ENCODE measurements around the gene SLC7A14.

GRCh38 chr3:170499562-170500156, 86.2 kb downstream of the SLC7A14 start:
- no peak for TF ChIP-seq POLR2A (IDR thresholded peaks at IDR 0.05; ENCODE audit: low read depth, low read length)
- TF ChIP-seq, protein P1, sequence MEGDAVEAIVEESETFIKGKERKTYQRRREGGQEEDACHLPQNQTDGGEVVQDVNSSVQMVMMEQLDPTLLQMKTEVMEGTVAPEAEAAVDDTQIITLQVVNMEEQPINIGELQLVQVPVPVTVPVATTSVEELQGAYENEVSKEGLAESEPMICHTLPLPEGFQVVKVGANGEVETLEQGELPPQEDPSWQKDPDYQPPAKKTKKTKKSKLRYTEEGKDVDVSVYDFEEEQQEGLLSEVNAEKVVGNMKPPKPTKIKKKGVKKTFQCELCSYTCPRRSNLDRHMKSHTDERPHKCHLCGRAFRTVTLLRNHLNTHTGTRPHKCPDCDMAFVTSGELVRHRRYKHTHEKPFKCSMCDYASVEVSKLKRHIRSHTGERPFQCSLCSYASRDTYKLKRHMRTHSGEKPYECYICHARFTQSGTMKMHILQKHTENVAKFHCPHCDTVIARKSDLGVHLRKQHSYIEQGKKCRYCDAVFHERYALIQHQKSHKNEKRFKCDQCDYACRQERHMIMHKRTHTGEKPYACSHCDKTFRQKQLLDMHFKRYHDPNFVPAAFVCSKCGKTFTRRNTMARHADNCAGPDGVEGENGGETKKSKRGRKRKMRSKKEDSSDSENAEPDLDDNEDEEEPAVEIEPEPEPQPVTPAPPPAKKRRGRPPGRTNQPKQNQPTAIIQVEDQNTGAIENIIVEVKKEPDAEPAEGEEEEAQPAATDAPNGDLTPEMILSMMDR (conservative IDR thresholded peaks at IDR 0.05; ENCODE audit: low read depth, low read length): peak; percentile 57
- no peak for TF ChIP-seq MXI1 (IDR thresholded peaks at IDR 0.05; ENCODE audit: borderline replicate concordance, low read depth, low read length)

Data from IMR-90 (cell line).